ENCODE measurements around the gene B3GALT6. TPM values are rescaled to one million over a fixed set of nuclear protein-coding genes. Genes with fewer than 3 reads are reported as not detected.

The B3GALT6 gene
- total RNA-seq, 1 experiment from 2014 or later, result 27.1 TPM

GRCh38 chr1:1199961-1200875 is 31.8 kb upstream of the B3GALT6 start:
- Histone ChIP-seq H3K9ac (ENCODE audit: extremely low read depth, insufficient read length, low read length) (no peak overlapping the region), H3K27me3 (ENCODE audit: insufficient read depth, low read length) (no peaks in the 10 kb centered on the region; the same call in 1 of the 2 replicates), H2BK120ac (ENCODE audit: low read depth, low read length, poor library complexity, severe bottlenecking) (no peak overlapping the region), H3K9me3 (ENCODE audit: control insufficient read depth, low read depth, low read length) (no peaks in the 10 kb centered on the region), H4K91ac (ENCODE audit: insufficient read length, low read depth, low read length) (no peak overlapping the region), H2BK15ac (ENCODE audit: low read depth, low read length) (no peak overlapping the region), H2BK12ac (ENCODE audit: insufficient read length, low read depth, low read length) (no peak overlapping the region), H3T11ph (ENCODE audit: low read length) (no peak overlapping the region), H3K14ac (ENCODE audit: insufficient read depth, low read length) (no peak overlapping the region), H2BK20ac (ENCODE audit: low read depth, low read length, poor library complexity, severe bottlenecking) (no peak overlapping the region), H3K4ac (ENCODE audit: low read depth, low read length) (no peak overlapping the region), H4K8ac (replicated peaks; ENCODE audit: insufficient read length, low read depth, low read length) (no peak overlapping the region), H3K27ac (ENCODE audit: insufficient read length, low read depth, low read length) (no peak overlapping the region), H4K20me1 (ENCODE audit: control insufficient read depth, insufficient read depth, insufficient read length) (no peaks in the 10 kb centered on the region), H3K23ac (ENCODE audit: insufficient read length, low read depth, low read length) (no peak overlapping the region), H2AFZ (ENCODE audit: low read length) (no peak overlapping the region), H3K4me1 (ENCODE audit: insufficient read depth, low read length) (no peaks in the 10 kb centered on the region), H2AK5ac (ENCODE audit: insufficient read length, low read length) (no peak overlapping the region), H4K5ac (ENCODE audit: insufficient read length, low read depth, low read length) (no peak overlapping the region), H3K4me2 (ENCODE audit: insufficient read depth, insufficient read length, low read length) (no peak overlapping the region), H3K18ac (ENCODE audit: insufficient read length, low read depth, low read length) (no peak overlapping the region), H2BK5ac (ENCODE audit: insufficient read length, low read length) (no peak overlapping the region), H3K23me2 (ENCODE audit: insufficient read length, low read depth, low read length, poor library complexity, severe bottlenecking) (peaks cover 3% of the 10 kb centered on the region), H3K79me2 (ENCODE audit: insufficient read depth, low read length) (no peaks in the 10 kb centered on the region), H3K56ac (ENCODE audit: insufficient read length, low read depth, low read length) (no peak overlapping the region), H3K79me1 (ENCODE audit: insufficient read depth, low read depth, low read length, poor library complexity, severe bottlenecking) (no peaks in the 10 kb centered on the region)
- Mint-ChIP-seq H3K4me1 (peaks cover 3 to 4% of the 10 kb centered on the region in 2 experiments; a peak in 3 of 4 replicates), H3K9me3 (peaks cover under 1 to 4% of the 10 kb centered on the region in 2 experiments; a peak in 4 of 5 replicates), H3K36me3 (ENCODE audit: insufficient read depth in 1 of 3, low read depth in 3 of 3) (no peaks in the 10 kb centered on the region), H3K27me3 (ENCODE audit: low read depth) (peaks cover 25% of the 10 kb centered on the region), H3K4me3 (peak overlapping the region; percentile 50 to 66), H3K27ac (no peak overlapping the region; a peak in 1 of 7 replicates)
- TF ChIP-seq, protein P1, sequence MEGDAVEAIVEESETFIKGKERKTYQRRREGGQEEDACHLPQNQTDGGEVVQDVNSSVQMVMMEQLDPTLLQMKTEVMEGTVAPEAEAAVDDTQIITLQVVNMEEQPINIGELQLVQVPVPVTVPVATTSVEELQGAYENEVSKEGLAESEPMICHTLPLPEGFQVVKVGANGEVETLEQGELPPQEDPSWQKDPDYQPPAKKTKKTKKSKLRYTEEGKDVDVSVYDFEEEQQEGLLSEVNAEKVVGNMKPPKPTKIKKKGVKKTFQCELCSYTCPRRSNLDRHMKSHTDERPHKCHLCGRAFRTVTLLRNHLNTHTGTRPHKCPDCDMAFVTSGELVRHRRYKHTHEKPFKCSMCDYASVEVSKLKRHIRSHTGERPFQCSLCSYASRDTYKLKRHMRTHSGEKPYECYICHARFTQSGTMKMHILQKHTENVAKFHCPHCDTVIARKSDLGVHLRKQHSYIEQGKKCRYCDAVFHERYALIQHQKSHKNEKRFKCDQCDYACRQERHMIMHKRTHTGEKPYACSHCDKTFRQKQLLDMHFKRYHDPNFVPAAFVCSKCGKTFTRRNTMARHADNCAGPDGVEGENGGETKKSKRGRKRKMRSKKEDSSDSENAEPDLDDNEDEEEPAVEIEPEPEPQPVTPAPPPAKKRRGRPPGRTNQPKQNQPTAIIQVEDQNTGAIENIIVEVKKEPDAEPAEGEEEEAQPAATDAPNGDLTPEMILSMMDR (conservative IDR thresholded peaks at IDR 0.05), result no peak
- WGBS (ENCODE audit: extremely low coverage, insufficient read length, low lambda C conversion rate), result no CpG with 5 or more reads among the region's 31 CpGs
- peak; percentile 46 for DNase-seq

Data from H9 (cell line).